GM19455 (cell line): ENCODE measurements around the gene NAA25.
"Not testable (repeated sequence)": the region's sequence is repeated elsewhere in the genome, so short reads cannot be mapped to it uniquely, and the experiment has no call there.

Experiments
- ATAC-seq: cut with Tn5 transposase; IDR thresholded peaks from one replicate; pipeline ENCODE4 v1.9.1; 2021; ENCODE audit not compliant: unreplicated experiment

Gene NAA25

DNA sequence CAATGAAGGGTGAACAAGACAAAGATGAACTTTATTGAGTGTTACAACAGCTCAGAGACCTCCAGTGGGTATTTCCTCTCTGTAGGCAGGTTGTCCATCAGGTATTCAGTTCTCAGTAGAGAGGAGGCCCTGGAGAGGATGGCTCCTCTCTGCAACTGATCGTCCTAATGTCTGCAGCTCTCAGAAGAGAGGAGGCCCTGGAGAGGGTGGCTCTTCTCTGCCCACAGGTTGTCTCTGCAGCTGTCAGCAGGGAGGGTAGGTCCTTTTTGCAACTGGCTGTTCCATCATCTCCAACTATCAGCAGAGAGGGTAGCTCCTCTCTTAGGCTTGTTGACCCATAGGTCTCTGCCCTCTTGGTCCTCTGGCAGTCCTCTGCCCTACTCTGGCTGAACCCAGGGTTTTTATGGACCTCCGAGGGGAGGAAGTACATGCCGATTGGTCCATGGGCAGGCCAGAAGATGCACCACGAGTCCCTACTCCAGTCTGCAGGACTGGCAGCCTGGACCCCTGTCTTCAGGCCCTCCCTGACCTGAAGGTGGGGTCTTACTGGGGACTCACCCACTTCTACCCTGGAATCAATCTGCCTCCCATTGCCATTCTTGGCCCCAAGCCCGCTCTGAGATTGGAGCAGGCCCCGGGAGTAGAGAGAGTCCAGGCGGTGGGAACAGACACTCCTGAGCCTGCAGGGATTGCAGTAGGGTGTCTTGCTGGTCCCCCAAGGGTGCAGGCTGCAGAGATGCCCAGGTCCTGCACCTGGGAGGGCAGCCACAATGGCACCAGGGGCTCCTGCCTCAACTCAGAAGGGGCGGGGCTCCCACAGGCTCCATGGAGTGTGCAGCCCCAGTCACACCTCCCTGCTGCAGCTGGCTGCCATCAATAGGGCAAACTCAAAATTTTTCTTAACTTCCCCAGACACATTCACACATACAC is 97.9 kb downstream of the NAA25 start:
- no peak for ATAC-seq

DNA sequence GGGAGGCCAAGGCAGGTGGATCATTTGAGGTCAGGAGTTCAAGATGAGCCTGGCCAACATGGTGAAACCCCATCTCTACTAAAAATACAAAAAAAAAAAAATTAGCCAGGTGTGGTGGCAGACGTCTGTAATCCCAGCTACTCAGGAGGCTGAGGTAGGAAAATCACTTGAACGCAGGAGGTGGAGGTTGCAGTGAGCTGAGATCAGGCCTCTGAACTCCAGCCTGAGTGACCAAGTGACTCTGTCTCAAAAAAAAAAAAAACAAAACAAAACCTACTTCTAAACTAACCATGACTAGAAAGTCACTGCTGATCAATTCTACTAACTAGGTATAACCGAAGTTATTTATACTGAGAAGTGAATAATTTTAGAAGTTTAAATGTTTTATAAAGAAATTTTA is 99.0 kb downstream of the NAA25 start:
- not testable (repeated sequence) for ATAC-seq

DNA sequence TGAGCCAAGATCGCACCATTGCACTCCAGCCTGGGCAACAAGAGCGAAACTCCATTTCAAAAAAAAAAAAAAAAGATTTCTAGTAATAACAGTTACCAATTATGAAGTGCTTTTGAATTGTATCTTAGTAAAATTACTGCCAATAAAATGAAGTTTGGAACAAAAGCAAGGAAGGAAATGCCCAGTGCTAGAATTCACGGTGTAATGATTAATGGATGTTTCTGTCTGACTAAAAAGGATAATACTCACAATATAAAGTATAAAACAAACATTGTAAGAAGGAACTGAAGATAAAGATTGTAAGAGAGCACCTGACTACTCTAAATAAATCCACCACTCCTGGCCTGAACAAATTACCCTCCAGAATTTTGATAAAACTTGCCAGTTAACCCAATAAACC is 99.7 kb downstream of the NAA25 start:
- no peak for ATAC-seq

DNA sequence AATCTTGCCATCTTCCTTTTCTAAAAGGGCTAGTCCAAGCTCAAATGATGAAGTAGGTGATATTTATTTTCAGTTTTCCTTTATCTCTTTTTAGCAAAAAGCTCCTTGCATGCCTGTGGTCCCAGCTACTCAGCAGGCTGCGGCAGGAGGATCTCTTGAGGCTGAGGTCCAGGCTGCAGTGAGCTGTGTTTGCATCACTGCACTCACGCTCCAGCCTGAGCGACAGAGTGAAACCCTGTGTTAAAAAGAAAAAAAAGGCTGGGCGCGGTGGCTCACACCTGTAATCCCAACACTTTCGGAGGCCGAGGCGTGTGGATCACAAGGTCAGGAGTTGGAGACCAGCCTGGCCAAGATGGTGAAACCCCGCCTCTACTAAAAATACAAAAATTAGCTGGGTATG is 100.6 kb downstream of the NAA25 start:
- no peak for ATAC-seq

DNA sequence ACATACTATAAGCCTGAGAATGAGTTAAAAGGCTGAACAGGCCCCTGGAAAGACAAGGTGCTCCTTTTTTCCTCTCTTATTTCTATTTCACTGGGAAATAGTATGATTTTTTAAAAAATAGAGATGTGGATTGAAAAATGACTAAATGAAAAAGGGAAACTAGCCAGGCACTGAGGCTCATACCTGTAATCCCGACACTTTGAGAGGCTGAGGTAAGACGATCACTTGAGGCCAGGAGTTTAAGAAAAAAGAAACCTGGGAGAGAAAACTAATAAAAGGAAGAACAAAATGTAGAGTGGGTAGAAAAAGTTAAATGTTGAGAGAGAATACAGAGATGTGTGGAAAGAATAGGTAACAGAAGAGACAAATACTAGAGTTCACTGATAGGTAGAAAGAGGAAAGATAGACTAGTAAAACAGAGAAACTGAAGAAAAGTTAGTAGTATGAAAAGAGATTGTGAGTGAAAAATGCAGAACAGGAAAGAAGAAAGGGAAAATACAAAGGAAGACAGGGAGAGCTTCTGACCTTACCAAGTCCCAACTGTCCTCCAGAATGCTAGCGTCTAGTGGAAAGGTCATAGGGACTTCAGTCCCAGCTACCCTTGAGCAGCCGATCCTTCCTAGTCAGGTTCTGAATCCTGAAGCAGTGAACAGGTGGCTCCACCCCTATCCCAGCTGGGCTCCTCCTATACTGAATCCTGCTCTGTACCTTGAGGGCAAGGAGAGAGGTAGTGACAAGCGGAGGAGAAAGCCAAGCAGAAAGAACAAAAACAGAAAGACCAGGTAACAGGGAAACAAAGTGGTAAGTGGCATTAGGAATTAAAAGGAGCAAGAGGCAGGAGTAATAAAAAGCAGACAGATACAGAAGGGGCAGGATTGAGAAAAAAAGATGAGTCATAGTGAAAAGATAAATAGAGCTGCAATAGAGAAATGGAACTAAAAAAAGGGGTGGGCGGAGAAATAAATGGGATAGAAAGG is 102.9 kb downstream of the NAA25 start:
- no peak for ATAC-seq

DNA sequence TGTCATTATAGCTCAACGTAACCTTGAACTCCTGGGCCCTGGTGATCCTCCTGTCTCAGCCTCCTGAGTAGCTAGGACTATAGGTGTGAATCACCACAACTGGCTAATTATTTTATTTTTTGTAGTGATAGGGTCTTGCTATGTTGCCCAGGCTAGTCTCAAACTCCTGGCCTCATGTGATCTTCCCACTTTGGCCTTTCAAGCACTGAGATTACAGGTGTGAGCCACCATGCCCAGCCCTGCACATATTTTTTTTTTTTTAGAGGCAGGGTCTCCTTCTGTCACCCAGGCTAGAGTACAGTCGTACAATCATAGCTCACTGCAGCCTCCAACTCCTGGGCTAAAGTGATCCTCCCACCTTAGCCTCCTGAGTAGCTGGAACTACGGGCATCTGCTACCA is 104.5 kb downstream of the NAA25 start:
- no peak for ATAC-seq

DNA sequence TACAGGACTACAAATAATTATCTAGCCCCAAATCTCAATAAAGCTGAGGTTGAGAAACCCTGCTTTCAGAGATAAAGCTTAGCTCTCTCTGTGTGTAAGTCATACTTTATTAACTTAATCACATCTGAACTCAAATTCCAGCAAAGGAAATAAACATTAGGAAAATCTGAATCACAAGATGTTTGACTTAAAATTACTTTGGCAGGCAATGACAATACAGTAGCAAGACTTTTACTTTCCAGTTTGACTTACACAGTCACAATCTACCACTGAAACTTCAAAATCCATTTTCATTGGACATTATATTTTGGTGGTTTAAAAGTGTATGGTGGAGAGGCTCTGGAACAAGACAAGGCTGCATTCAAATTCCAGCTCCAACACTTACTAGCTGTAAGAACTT is 107.0 kb downstream of the NAA25 start:
- ATAC-seq = no peak

DNA sequence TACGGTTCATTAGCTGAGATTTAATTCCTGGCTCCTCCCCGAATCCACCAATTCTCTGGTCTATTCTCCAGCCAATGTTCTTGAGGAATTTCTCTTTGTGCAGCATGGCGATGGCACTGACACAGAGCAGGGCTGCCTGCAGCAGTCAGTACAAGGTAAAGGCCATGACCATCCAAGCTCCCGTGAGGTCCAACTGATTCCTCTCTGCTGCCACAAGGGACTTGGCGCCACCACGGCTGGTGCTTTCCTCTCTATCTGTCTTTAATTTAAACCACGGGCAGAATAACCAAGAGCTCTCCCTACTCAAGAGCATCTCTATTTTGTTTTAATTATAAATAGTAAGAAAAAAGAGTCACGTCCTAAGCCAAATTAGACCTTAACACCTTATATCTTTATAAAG is 107.8 kb downstream of the NAA25 start:
- no peak for ATAC-seq

DNA sequence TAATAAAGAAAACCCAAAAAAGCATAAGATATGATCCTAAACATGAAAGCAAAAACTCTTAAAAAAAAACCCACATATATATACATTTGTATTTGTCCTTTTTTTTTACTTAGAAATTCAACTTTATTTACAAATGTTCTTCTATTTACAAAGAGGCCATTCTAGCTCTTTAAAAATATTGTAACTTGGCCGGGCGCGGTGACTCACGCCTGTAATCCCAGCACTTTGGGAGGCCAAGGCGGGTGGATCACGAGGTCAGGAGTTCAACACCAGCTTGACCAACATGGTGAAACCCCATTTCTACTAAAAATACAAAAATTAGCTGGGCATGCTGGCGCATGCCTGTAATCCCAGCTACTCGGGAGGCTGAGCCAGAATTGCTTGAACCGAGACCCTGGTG is 109.5 kb downstream of the NAA25 start:
- ATAC-seq = not testable (repeated sequence)

DNA sequence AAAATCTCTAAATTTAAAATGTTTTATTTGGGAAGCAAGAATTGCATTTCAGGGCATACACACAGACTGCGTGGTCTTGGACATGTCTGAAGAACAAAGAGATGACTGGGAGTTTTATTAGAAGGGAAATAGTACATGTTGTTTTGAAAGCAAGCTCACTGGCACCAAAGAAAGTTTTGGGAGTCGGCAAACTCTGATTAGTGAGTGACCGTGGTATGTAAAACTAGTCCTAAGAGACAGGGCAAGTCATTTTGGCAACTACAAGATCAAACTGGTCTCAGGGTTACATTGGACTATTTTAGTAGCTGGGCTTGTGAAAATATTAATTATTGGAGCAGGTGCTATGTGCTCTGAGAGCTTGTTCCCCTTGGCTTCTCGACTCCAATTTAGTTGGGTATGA is 110.6 kb downstream of the NAA25 start:
- ATAC-seq = no peak

DNA sequence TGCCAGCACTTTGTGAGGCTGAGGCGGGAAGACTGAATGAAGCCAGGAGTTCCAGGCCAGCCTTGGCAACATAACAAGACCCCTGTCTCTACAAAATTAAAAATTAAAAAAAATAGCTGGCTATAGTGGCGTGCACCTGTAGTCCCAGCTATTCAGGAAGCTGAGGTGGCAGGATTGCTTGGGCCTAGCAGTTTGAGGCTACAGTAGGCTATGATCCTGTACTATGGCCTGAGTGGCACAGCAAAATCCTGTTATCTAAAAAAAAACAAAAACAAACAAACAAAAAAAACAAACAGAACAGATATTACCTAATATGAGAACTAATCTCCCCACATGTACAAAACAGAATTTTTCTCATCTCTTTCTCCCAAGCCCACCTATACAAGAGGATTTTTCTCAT is 111.3 kb downstream of the NAA25 start:
- no peak for ATAC-seq

DNA sequence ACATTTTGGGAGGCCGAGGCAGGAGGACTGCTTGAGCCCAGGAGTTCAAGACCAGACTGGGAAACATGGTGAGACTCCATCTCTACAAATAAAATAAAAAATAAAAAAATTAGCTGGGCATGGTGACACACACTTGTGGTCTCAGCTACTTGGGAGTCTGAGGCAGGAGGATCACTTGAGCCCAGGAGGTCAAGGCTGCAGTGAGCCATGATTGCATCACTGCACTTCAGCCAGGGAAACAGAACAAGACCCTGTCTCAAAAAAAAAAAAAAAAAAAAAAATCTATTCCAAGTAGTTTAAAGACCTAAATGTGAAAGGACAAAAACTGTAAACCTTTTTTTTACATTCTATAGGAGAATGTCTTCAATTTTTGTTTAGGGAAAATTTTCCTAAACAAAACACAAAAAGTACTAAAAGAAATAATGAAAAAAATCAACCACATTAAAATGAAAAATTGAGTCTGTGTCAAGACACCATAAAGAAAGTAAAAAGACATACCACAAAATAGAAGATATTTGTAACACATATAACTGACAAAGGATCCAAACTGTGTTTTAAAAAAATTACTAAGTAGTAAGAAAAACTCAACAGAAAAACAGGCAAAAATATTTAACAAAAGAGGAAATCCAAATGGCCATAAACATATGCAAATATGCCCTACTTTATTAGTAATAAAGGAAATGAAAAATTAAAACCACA is 112.7 kb downstream of the NAA25 start:
- no peak for ATAC-seq

DNA sequence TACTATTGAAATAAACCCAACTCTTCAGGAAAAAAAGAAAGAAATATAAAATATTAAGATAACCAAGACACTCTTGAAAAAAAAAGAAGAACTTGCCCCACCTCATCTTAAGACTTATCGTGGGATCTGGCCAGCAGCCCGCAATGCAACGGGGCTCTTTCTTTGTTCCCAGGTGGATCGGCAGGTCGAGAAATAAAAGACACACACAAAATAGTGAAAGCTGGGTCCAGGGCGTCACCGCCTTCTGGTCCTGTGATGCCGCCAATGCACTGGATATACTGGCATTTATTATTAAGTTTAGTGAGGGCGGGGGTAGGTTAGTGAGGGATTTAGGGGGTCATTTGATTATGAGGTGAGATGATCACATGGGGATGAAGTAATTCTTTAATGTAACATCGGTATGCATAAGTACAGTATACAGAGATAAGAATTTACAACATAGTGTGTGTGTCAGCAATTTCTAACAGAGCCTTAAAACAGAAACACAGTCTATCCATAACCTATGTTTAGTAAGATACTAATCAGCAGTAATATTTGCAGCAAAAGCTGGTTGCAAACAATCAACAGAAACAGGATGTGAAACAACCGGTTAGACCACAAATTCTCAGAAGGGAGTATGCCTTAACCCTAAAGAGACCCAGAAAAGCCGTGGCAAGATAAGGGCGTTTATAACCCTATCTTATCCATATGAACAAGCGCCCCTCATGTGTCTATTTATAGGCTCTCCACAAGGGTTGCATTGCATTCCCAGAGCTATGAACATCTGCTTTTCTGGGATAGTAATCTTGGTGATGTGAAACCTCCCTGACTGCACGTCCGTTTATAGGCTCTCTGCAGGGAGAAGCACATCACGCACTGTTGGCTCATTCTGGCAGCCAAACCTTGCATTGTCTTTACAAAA is 114.1 kb downstream of the NAA25 start:
- ATAC-seq = not testable (repeated sequence)

DNA sequence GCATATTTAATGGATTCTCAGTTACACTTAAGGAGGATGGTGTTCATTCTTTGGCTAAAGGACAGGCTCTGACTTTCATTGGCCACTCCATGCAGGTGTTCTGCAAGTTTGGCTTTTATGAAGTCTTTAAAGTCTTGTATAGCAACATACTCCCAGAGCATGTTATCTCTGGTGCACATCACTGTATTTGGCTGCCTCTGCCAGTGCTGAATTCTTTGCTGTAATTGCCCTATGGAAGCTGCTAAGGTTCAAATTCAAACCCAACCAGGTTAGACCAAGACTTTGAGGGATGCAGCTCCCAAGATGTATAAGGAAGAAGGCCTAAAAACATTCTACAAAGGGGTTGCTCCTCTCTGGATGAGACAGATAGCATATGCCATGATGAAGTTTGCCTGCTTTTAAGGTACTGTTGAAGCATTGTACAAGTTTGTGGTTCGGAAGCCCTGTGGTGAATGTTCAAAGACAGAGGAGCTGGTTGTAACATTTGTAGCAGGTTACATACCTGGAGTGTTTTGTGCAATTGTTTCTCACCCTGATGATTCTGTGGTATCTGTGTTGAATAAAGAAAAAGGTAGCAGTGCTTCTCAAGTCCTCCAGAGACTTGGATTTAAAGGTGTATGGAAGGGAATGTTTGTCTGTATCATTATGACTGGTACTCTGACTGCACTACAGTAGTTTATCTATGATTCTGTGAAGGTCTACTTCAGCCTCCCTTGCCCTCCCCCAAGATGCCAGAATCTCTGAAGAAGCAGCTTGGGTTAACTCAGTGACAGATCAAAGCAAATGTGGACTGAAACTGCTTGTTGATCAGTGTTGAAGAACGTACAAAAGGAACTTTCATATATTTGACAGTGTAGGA is 115.1 kb downstream of the NAA25 start:
- no peak for ATAC-seq

DNA sequence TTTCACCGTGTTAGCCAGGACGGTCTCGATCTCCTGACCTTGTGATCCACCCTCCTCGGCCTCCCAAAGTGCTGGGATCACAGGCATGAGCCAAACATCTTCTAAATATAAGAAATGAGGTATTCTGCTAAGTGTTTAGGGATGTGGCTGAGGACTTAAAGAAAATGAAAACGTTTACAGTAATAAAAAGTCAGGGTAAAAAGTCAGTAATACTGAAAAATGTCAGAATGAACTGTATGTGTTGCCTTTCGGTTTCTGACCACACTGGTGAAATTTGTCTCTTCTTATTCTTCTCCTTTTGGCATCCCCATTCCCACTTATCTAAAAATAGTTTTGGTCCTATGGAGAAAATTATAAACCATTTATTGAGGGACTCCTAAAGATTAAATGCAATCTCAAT is 116.1 kb downstream of the NAA25 start:
- no peak for ATAC-seq

DNA sequence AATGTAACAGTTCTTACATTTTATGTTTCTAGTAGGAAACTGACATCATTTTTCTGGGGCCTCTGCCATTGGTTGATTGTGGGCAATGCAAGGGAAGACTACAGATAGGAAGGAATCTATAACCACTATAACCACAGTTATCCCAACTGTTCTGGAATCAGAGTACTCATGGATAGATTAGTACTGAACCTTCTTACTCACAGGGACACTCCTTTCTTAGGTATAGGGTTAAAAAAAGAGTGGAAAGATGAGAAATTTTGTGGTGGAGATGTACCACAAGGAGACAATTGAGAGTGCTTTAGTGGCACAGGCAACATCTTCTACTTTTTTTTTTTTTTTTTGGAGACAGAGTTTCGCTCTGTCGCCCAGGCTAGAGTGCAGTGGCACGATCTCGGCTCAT is 116.6 kb downstream of the NAA25 start:
- ATAC-seq = no peak

DNA sequence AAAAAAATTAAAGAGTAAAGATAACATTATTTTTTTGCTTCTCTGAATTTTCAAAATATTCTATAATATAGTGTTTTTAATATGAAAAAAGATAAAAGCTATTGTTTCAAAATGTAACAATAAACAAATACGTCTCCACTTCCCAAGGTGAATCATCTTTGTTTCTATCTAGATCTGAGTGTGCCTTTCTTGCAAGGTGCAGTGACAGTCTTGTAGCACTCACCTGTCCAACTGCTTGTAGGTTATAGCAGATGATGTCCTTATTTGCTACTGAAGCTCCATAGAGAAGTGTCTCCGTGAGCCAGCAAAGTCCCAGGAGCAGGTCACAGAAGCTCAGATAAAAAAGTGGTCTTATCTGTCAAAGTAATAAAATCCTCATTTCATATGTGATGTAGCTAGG is 117.0 kb downstream of the NAA25 start:
- ATAC-seq = no peak

DNA sequence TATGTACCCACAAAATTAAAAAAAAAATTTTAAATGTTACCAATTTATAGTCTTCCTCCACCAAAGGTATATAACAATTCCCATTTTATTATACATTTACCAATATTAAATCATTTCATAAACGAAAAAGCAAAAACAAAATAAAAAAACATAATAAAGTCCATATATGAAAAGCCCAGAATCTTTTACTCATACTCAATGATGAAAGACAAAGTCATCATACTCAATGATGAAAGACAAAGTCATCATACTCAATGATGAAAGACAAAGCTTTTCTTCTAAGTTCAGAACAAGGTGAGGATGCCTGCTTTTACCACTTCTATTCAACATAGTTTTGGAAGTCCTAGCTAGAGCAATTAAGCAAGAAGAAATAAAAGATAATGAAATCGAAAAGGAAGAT is 123.8 kb downstream of the NAA25 start:
- no peak for ATAC-seq

DNA sequence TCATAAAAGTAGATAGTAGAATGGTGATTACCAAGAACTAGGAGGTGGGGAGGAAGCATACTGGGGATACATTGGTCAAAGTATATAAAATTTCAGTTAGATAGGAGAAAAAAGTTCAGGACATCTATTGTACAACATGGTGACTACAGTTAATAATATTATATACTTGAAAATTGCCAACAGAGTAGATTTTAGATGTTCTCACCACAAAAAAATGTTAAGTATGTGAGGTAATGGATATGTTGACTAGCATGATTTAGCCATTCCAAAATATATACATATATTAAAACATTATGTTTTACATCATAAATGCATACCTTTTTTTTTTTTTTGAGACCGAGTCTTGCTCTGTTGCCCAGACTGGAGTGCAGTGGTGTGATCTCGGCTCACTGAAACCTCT is 126.6 kb downstream of the NAA25 start:
- ATAC-seq = no peak
